ENCODE data around the gene GPD1. TPM values are rescaled to one million over a fixed set of nuclear protein-coding genes. Genes with fewer than 3 reads are reported as not detected.

GPD1 gene
- polyA plus RNA-seq, 4 donors = 97.1 to 198 (median 157) TPM

GRCh38 chr12:50100561-50100960 is 3.2 kb upstream of the GPD1 start:
- Histone ChIP-seq H3K27me3 (ENCODE audit: control insufficient read depth in 3 of 3, insufficient read depth in 3 of 3, low read length in 3 of 3) (no peaks in the 10 kb centered on the region), H3K27ac (ENCODE audit: low read depth in 1 of 3, low read length in 2 of 3) (no peak overlapping the region), H3K36me3 (ENCODE audit: control insufficient read depth in 3 of 3, insufficient read depth in 2 of 3, low read depth in 1 of 3, low read length in 3 of 3) (peaks cover 9 to 62% (median 31%) of the 10 kb centered on the region in 3 donors), H3K9me3 (ENCODE audit: control insufficient read depth in 2 of 2, insufficient read depth in 1 of 2, low read depth in 1 of 2, low read length in 1 of 2) (no peaks in the 10 kb centered on the region), H3K4me1 (ENCODE audit: control insufficient read depth in 3 of 3, insufficient read depth in 2 of 3, low read depth in 1 of 3, low read length in 2 of 3) (peaks cover 0 to 37% (median 2%) of the 10 kb centered on the region in 3 donors), H3K4me3 (ENCODE audit: low read depth in 1 of 3, low read length in 3 of 3) (no peak overlapping the region)
- DNase-seq = no peak
- WGBS, 3 donors = 85 to 86% (median 86%) methylated on average over 3 of the region's 3 CpGs
- no peak for FAIRE-seq

DNA sequence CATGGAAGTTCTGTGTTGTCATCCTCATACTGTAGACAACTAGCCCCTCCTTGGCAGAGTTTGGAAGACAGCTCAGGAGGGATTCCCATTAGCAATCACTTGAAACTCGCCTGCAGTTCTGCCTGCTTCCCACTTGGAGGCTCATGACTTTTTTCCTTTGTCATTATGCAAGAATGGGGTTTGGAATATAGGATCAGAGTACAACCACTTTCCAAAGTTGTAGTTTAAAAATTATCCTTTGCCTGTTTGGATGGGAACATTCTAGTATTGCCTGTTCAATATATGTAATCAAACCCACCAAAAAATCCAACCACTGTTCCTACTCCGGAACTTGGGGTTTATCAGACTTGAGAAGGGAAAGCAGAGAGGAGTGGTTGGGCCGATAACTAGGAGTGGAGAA is 2.1 kb upstream of the GPD1 start:
- Histone ChIP-seq H3K4me1 (ENCODE audit: control insufficient read depth in 3 of 3, insufficient read depth in 2 of 3, low read depth in 1 of 3, low read length in 2 of 3) (peaks cover 2 to 47% (median 4%) of the 10 kb centered on the region in 3 donors), H3K9me3 (ENCODE audit: control insufficient read depth in 2 of 2, insufficient read depth in 1 of 2, low read depth in 1 of 2, low read length in 1 of 2) (no peaks in the 10 kb centered on the region), H3K27ac (ENCODE audit: low read depth in 1 of 3, low read length in 2 of 3) (peak overlapping the region in 1 of 3 donors; percentile 96), H3K27me3 (ENCODE audit: control insufficient read depth in 3 of 3, insufficient read depth in 3 of 3, low read length in 3 of 3) (no peaks in the 10 kb centered on the region), H3K4me3 (ENCODE audit: low read depth in 1 of 3, low read length in 3 of 3) (no peak overlapping the region), H3K36me3 (ENCODE audit: control insufficient read depth in 3 of 3, insufficient read depth in 2 of 3, low read depth in 1 of 3, low read length in 3 of 3) (peaks cover 2 to 65% (median 25%) of the 10 kb centered on the region in 3 donors)
- DNase-seq = peak; percentile 55
- no peak for FAIRE-seq
- 65 to 75% (median 69%) methylated on average over 3 of the region's 3 CpGs for WGBS, 3 donors

DNA sequence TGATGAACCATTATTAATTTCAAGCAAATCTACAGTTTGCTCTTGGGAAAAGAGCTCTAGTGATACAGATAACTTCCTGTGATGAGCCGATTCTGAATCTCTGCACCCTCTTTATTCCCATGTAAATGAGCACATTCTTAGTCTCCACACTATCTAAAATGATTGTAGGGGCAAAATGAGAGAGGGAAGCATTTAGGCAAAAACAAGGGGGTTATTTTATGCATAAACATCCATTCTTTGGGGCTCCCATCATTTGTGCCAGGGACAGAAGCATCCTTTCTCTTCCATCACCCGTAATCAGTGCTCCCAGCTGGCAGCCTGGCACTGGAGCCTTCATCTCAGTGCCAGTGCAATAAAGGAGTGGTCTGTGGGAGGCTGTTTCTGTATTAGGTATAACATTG is 1.7 kb upstream of the GPD1 start:
- Histone ChIP-seq H3K27ac (ENCODE audit: low read depth in 1 of 3, low read length in 2 of 3) (peak overlapping the region in 2 of 3 donors; percentile 43 to 96), H3K4me3 (ENCODE audit: low read depth in 1 of 3, low read length in 3 of 3) (no peak overlapping the region), H3K27me3 (ENCODE audit: control insufficient read depth in 3 of 3, insufficient read depth in 3 of 3, low read length in 3 of 3) (no peaks in the 10 kb centered on the region), H3K4me1 (ENCODE audit: control insufficient read depth in 3 of 3, insufficient read depth in 2 of 3, low read depth in 1 of 3, low read length in 2 of 3) (peaks cover 2 to 51% (median 6%) of the 10 kb centered on the region in 3 donors), H3K9me3 (ENCODE audit: control insufficient read depth in 2 of 2, insufficient read depth in 1 of 2, low read depth in 1 of 2, low read length in 1 of 2) (no peaks in the 10 kb centered on the region), H3K36me3 (ENCODE audit: control insufficient read depth in 3 of 3, insufficient read depth in 2 of 3, low read depth in 1 of 3, low read length in 3 of 3) (peaks cover 0 to 65% (median 21%) of the 10 kb centered on the region in 3 donors)
- FAIRE-seq = no peak
- WGBS, 3 donors = 67 to 85% (median 81%) methylated on average over 2 of the region's 2 CpGs
- no peak for DNase-seq

GRCh38 chr12:50102646-50103309 is 1.0 kb upstream of the GPD1 start:
- DNase-seq = peak; percentile 58 to 59
- Histone ChIP-seq H3K27me3 (ENCODE audit: control insufficient read depth in 3 of 3, insufficient read depth in 3 of 3, low read length in 3 of 3) (no peaks in the 10 kb centered on the region), H3K4me3 (ENCODE audit: low read depth in 1 of 3, low read length in 3 of 3) (no peak overlapping the region), H3K4me1 (ENCODE audit: control insufficient read depth in 3 of 3, insufficient read depth in 2 of 3, low read depth in 1 of 3, low read length in 2 of 3) (peaks cover 2 to 57% (median 6%) of the 10 kb centered on the region in 3 donors), H3K9me3 (ENCODE audit: control insufficient read depth in 2 of 2, insufficient read depth in 1 of 2, low read depth in 1 of 2, low read length in 1 of 2) (no peaks in the 10 kb centered on the region), H3K36me3 (ENCODE audit: control insufficient read depth in 3 of 3, insufficient read depth in 2 of 3, low read depth in 1 of 3, low read length in 3 of 3) (peaks cover 0 to 66% (median 21%) of the 10 kb centered on the region in 3 donors), H3K27ac (ENCODE audit: low read depth in 1 of 3, low read length in 2 of 3) (peak overlapping the region in 2 of 3 donors; percentile 43 to 96)
- WGBS, 3 donors = 46 to 74% (median 70%) methylated on average over 8 of the region's 8 CpGs
- FAIRE-seq = no peak

DNA sequence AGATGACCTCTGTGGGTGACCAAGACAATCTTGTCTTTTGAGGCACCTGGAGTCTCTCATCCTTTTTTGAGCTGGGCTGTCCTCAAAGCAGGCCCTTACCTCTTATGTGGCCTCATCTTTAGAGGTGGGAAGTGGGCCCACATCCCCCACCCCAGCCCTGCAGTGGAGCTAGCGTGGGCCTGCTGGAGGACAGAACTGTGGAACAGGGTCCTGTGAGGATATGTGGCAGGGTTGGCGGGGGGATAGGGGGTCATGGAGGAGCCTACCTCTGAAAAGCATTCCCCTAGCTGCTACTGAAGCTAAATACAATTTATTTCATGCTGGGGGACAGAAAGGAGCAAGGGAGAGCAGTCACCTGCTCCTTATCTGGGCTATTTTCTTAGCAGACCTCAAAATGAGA is 457 bp upstream of the GPD1 start:
- H3K4me1 ChIP-seq (ENCODE audit: control insufficient read depth in 3 of 3, insufficient read depth in 2 of 3, low read depth in 1 of 3, low read length in 2 of 3) = peaks cover 2 to 63% (median 10%) of the 10 kb centered on the region in 3 donors
- H3K36me3 ChIP-seq (ENCODE audit: control insufficient read depth in 3 of 3, insufficient read depth in 2 of 3, low read depth in 1 of 3, low read length in 3 of 3) = peaks cover 0 to 66% (median 15%) of the 10 kb centered on the region in 3 donors
- no peaks in the 10 kb centered on the region for H3K9me3 ChIP-seq (ENCODE audit: control insufficient read depth in 2 of 2, insufficient read depth in 1 of 2, low read depth in 1 of 2, low read length in 1 of 2)
- 82 to 98% (median 93%) methylated on average over 2 of the region's 2 CpGs for WGBS, 3 donors
- peak overlapping the region in 1 of 3 donors; percentile 67 for H3K4me3 ChIP-seq (ENCODE audit: low read depth in 1 of 3, low read length in 3 of 3)
- no peaks in the 10 kb centered on the region for H3K27me3 ChIP-seq (ENCODE audit: control insufficient read depth in 3 of 3, insufficient read depth in 3 of 3, low read length in 3 of 3)
- FAIRE-seq (no peak), DNase-seq (no peak)
- peak overlapping the region; percentile 43 to 96 (median 65) for H3K27ac ChIP-seq (ENCODE audit: low read depth in 1 of 3, low read length in 2 of 3)

DNA sequence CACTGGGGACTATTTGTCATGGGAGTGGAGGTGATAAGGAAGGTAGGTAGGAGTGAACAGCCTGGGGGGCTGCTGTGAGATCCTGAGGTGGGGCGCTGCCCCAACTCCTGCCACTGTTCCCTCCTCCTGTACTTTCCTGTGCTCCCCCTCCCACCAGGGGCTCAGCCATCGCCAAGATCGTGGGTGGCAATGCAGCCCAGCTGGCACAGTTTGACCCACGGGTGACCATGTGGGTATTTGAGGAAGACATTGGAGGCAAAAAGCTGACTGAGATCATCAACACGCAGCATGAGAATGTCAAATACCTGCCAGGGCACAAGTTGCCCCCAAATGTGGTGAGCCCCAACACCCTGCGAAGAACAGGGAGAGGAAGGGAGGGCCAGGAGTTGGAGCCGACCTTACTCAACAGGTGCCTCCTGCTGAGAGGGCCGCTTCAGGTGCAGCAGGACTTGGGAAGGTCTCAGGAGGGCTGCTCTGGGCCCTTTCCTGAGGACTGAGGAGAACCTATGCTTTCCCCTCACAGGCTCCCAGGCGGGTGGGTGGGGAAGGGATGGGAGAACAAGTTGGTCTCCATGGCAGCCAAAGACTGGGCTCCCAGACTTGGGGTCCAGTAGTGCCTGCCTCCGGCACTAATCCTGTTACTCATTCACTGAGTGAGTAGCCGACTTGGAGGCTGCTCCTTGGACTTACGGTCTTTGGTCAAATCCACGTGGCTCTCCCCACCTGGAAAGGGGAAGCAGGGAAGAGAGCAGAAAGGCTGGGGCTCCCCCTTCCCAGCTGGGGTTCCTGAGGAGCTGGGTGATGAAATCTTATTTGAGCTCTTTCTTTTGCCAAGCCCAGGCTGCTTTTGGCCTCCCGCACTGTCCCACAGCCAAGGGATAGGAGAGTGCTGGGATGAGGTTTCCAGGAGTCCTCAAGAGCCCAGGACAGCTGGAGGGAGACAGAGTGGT is 884 bp downstream of the GPD1 start:
- H3K27ac ChIP-seq (ENCODE audit: low read depth in 1 of 3, low read length in 2 of 3) = peak overlapping the region; percentile 75 to 96 (median 86)

GRCh38 chr12:50105913-50106450 is 2.2 kb downstream of the GPD1 start:
- Histone ChIP-seq H3K27ac (ENCODE audit: low read depth in 1 of 3, low read length in 2 of 3) (peak overlapping the region in 2 of 3 donors; percentile 86 to 96), H3K27me3 (ENCODE audit: control insufficient read depth in 3 of 3, insufficient read depth in 3 of 3, low read length in 3 of 3) (no peaks in the 10 kb centered on the region), H3K4me3 (ENCODE audit: low read depth in 1 of 3, low read length in 3 of 3) (peak overlapping the region in 2 of 3 donors; percentile 58 to 67), H3K4me1 (ENCODE audit: control insufficient read depth in 3 of 3, insufficient read depth in 2 of 3, low read depth in 1 of 3, low read length in 2 of 3) (peaks cover 2 to 86% (median 16%) of the 10 kb centered on the region in 3 donors), H3K36me3 (ENCODE audit: control insufficient read depth in 3 of 3, insufficient read depth in 2 of 3, low read depth in 1 of 3, low read length in 3 of 3) (peaks cover 0 to 62% (median 2%) of the 10 kb centered on the region in 3 donors), H3K9me3 (ENCODE audit: control insufficient read depth in 2 of 2, insufficient read depth in 1 of 2, low read depth in 1 of 2, low read length in 1 of 2) (no peaks in the 10 kb centered on the region)
- no peak for FAIRE-seq
- 87 to 95% (median 91%) methylated on average over 12 of the region's 12 CpGs for WGBS, 3 donors
- no peak for DNase-seq

More for the DNA sequence above, 884 bp downstream of the GPD1 start:
- WGBS, 3 donors = 23 to 54% (median 31%) methylated on average over 14 of the region's 14 CpGs
- Histone ChIP-seq H3K27me3 (ENCODE audit: control insufficient read depth in 3 of 3, insufficient read depth in 3 of 3, low read length in 3 of 3) (no peaks in the 10 kb centered on the region), H3K36me3 (ENCODE audit: control insufficient read depth in 3 of 3, insufficient read depth in 2 of 3, low read depth in 1 of 3, low read length in 3 of 3) (peaks cover 0 to 67% (median 7%) of the 10 kb centered on the region in 3 donors), H3K9me3 (ENCODE audit: control insufficient read depth in 2 of 2, insufficient read depth in 1 of 2, low read depth in 1 of 2, low read length in 1 of 2) (no peaks in the 10 kb centered on the region), H3K4me1 (ENCODE audit: control insufficient read depth in 3 of 3, insufficient read depth in 2 of 3, low read depth in 1 of 3, low read length in 2 of 3) (peaks cover 2 to 75% (median 13%) of the 10 kb centered on the region in 3 donors), H3K4me3 (ENCODE audit: low read depth in 1 of 3, low read length in 3 of 3) (peak overlapping the region in 2 of 3 donors; percentile 58 to 67)
- peak; percentile 92 to 96 for DNase-seq
- FAIRE-seq = no peak

DNA sequence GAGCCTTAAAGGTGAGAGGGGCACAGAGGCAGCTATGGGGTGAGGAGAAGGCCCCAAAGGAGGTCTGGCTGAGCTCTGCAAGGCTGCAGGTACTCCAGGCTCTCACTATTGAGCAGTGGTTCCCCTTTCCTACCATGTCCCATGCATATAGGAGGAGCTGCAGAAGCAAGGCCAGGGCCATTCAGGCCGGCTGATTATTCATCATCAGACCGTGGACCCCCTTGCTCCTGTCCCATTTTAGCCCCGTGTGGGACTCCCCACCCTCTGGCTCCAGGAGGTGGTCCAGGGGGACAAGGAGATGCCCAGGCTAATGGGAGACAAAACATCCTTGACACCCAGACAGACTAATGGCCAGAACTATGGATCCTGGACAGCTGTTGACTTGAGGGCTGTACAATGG is 3.1 kb downstream of the GPD1 start:
- peaks cover 2 to 87% (median 17%) of the 10 kb centered on the region in 3 donors for H3K4me1 ChIP-seq (ENCODE audit: control insufficient read depth in 3 of 3, insufficient read depth in 2 of 3, low read depth in 1 of 3, low read length in 2 of 3)
- FAIRE-seq (no peak), DNase-seq (no peak)
- H3K27me3 ChIP-seq (ENCODE audit: control insufficient read depth in 3 of 3, insufficient read depth in 3 of 3, low read length in 3 of 3) = no peaks in the 10 kb centered on the region
- peaks cover 0 to 61% (median 0%) of the 10 kb centered on the region in 3 donors for H3K36me3 ChIP-seq (ENCODE audit: control insufficient read depth in 3 of 3, insufficient read depth in 2 of 3, low read depth in 1 of 3, low read length in 3 of 3)
- 73 to 82% (median 82%) methylated on average over 3 of the region's 3 CpGs for WGBS, 3 donors
- H3K9me3 ChIP-seq (ENCODE audit: control insufficient read depth in 2 of 2, insufficient read depth in 1 of 2, low read depth in 1 of 2, low read length in 1 of 2) = no peaks in the 10 kb centered on the region
- H3K4me3 ChIP-seq (ENCODE audit: low read depth in 1 of 3, low read length in 3 of 3) = no peak overlapping the region
- H3K27ac ChIP-seq (ENCODE audit: low read depth in 1 of 3, low read length in 2 of 3) = peak overlapping the region in 2 of 3 donors; percentile 12 to 58
